Measurements from ENCODE around the gene CDH4. TPM values are rescaled to one million over a fixed set of nuclear protein-coding genes. Genes with fewer than 3 reads are reported as not detected.

Gene CDH4
- total RNA-seq, 6 experiments from 2014 or later, result 5.8 to 12.8 (median 10.9) TPM

GRCh38 chr20:61765871-61766654, 514.0 kb downstream of the CDH4 start:
- Mint-ChIP-seq H3K27ac (no peak overlapping the region), H3K27me3 (ENCODE audit: insufficient read depth) (peaks cover 2% of the 10 kb centered on the region; the same call in 1 of the 2 replicates), H3K4me1 (ENCODE audit: low read depth) (no peaks in the 10 kb centered on the region), H3K9me3 (no peaks in the 10 kb centered on the region; the same call in 1 of the 2 replicates), H3K4me3 (no peak overlapping the region), H3K36me3 (ENCODE audit: low read depth) (no peaks in the 10 kb centered on the region)
- TF ChIP-seq, protein P1, sequence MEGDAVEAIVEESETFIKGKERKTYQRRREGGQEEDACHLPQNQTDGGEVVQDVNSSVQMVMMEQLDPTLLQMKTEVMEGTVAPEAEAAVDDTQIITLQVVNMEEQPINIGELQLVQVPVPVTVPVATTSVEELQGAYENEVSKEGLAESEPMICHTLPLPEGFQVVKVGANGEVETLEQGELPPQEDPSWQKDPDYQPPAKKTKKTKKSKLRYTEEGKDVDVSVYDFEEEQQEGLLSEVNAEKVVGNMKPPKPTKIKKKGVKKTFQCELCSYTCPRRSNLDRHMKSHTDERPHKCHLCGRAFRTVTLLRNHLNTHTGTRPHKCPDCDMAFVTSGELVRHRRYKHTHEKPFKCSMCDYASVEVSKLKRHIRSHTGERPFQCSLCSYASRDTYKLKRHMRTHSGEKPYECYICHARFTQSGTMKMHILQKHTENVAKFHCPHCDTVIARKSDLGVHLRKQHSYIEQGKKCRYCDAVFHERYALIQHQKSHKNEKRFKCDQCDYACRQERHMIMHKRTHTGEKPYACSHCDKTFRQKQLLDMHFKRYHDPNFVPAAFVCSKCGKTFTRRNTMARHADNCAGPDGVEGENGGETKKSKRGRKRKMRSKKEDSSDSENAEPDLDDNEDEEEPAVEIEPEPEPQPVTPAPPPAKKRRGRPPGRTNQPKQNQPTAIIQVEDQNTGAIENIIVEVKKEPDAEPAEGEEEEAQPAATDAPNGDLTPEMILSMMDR (IDR thresholded peaks at IDR 0.05), result no peak
- DNase-seq, result no peak

DNA sequence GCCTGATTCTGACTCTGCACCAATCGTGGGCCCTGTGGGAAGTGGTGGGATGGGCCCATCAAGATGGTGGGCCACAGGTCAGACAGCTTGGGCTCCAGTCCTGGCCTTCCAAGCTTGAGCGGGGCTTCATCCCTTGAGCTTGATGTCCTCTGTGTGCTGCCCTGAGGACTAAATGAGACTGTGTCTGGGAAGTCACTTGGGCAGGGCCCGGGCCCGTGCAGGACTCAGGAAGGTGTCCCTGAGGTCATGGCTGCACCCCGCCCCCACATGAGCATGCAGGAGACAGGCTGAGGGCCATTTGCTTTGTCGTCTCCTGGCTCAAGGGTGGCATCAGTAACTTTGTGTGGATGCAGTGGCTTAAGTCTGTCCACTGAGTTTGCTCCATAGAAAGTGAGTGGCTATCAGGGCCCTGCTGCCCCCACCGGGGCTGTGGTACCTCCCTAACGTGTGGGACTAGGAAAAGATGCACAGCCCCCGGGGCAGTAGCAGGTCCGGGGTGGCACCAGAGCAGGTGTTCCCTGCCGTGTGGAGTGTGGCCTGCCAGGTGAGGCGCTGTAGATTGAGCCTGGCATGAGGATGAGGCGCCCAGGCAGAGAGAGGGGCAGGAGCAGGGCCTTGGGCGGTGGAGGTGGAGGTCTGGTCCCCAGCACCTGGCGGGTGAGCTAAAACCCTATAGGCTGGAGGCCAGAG, 515.0 kb downstream of the CDH4 start:
- Mint-ChIP-seq H3K27ac (no peak overlapping the region), H3K36me3 (ENCODE audit: low read depth) (no peaks in the 10 kb centered on the region), H3K4me1 (ENCODE audit: low read depth) (no peaks in the 10 kb centered on the region), H3K9me3 (no peaks in the 10 kb centered on the region; the same call in 1 of the 2 replicates), H3K4me3 (no peak overlapping the region), H3K27me3 (ENCODE audit: insufficient read depth) (peaks cover under 1% of the 10 kb centered on the region)
- TF ChIP-seq, protein P1 (IDR thresholded peaks at IDR 0.05), result no peak
- DNase-seq, result no peak

GRCh38 chr20:61767761-61768494, 515.9 kb downstream of the CDH4 start:
- Mint-ChIP-seq H3K4me3 (no peak overlapping the region), H3K27me3 (ENCODE audit: insufficient read depth) (no peaks in the 10 kb centered on the region; the same call in 1 of the 2 replicates), H3K9me3 (no peaks in the 10 kb centered on the region; the same call in 1 of the 2 replicates), H3K27ac (no peak overlapping the region), H3K4me1 (ENCODE audit: low read depth) (no peaks in the 10 kb centered on the region), H3K36me3 (ENCODE audit: low read depth) (no peaks in the 10 kb centered on the region)
- DNase-seq, result no peak
- TF ChIP-seq, protein P1 (IDR thresholded peaks at IDR 0.05), result no peak

DNA sequence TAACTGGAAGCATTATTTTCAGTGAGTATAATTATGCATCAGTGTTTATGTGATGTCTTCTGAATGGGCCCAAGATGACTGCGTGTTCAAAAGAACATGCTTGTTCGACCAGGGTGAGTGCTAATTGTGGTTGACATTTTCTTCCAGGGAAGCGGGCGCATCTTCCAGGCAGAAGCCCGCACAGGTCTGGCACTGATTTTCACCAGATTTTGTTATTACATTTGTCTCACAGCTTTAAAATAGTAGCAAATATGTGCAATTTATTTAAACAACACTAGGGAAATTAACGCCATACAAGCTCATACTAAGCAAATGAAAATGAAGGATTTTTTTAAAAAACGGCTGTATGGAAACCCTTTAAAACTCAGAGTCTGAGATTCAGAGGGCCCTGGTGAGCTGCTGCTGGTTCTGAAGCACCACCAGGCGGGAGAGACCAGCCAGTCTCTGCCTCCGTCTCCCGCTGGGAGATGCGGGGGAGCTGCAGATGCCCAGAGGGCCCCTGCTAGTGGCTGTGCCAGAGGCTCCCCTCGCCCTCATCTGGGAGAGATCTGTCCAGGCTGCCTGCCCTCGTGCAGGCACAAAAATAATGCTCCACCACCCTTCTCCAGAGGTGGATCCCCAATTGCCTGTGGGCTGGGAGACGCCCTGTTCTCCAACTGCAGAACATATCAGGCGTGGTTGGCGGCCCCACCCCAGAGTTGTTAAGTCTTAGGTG, 516.7 kb downstream of the CDH4 start:
- no peak overlapping the region for H3K4me3 Mint-ChIP-seq
- no peak for DNase-seq
- TF ChIP-seq, protein P1 (IDR thresholded peaks at IDR 0.05), result no peak
- no peak overlapping the region for H3K27ac Mint-ChIP-seq
- no peaks in the 10 kb centered on the region; the same call in none of the 2 replicates for H3K27me3 Mint-ChIP-seq (ENCODE audit: insufficient read depth)
- H3K4me1 Mint-ChIP-seq (ENCODE audit: low read depth), result no peaks in the 10 kb centered on the region
- no peaks in the 10 kb centered on the region for H3K36me3 Mint-ChIP-seq (ENCODE audit: low read depth)
- H3K9me3 Mint-ChIP-seq, result peaks cover 4% of the 10 kb centered on the region; the same call in 1 of the 2 replicates

DNA sequence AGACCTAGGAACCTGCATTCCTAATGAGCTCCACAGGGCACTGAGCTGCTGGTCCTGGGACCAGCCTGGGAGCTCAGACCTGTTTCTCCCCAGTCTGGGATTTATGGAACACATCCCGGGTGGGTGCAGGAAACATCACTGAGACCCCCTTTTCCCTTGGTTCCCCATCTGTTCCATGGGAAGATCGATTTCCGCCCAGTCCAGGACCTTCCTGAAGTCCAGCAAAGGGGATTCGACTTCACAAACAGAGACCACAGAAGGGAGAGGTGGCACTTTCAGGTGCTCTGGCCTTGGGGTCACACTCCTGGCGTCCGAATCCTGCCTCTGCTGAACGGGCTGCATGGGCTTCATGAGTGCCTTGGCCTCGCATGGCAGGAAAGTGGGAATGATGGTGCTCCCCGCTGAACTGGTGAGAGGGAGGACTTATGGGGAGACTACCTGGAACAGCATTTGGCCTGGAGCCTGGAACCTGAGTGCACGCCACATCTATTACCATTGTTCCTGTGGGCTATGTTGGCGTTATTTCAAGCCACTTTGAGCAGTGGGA, 517.3 kb downstream of the CDH4 start:
- Mint-ChIP-seq H3K4me1 (ENCODE audit: low read depth) (no peaks in the 10 kb centered on the region), H3K9me3 (peaks cover 4% of the 10 kb centered on the region; the same call in 1 of the 2 replicates), H3K36me3 (ENCODE audit: low read depth) (no peaks in the 10 kb centered on the region), H3K27ac (no peak overlapping the region), H3K27me3 (ENCODE audit: insufficient read depth) (no peaks in the 10 kb centered on the region; the same call in none of the 2 replicates), H3K4me3 (no peak overlapping the region)
- no peak for DNase-seq
- TF ChIP-seq, protein P1 (IDR thresholded peaks at IDR 0.05), result no peak
